Mucosa of descending colon (tissue), 3 donors: ENCODE results near the gene MAMLD1. TPM values are rescaled to one million over a fixed set of nuclear protein-coding genes. Genes with fewer than 3 reads are reported as not detected.
"Not testable (repeated sequence)": the region's sequence is repeated elsewhere in the genome, so short reads cannot be mapped to it uniquely, and the experiment has no call there.

ENCODE experiments used
- ATAC-seq: fragments of 200-7000 bp; cut with Tn5 transposase; one replicate; pipeline ENCODE4 v1.9.1; 2020; ENCODE audit warnings: mild to moderate bottlenecking, moderate library complexity
- DNase-seq, 3 donors: peaks; one replicate each; pipeline ENCODE4 v3.0.0-alpha.2; 2020
- H3K36me3 ChIP-seq: fragments of 200-600 bp; one replicate; pipeline ENCODE4 v1.8.0; 2021; ENCODE audit warnings: low read depth, mild to moderate bottlenecking
- H3K4me1 ChIP-seq: fragments of 200-600 bp; one replicate; pipeline ENCODE4 v1.8.0; 2021; ENCODE audit warnings: low read depth, mild to moderate bottlenecking
- H3K4me3 ChIP-seq: fragments of 200-600 bp; one replicate; pipeline ENCODE4 v1.8.0; 2021; ENCODE audit warnings: mild to moderate bottlenecking
- H3K9me3 ChIP-seq: fragments of 200-600 bp; one replicate; pipeline ENCODE4 v1.8.0; 2021; ENCODE audit warnings: mild to moderate bottlenecking
- intact Hi-C, 2 donors: fragments of 100-400 bp; cut with DNase I in 1 of 2; cut with micrococcal nuclease in 1 of 2; formaldehyde crosslinking; loops; one replicate each; pipeline versions ENCODE4 v1.11.0 to v1.11.1; 2022; cut with DNase I, micrococcal nuclease
- total RNA-seq, 3 donors: library from RNA; stranded (reverse); fragmentation: NEBNext Ultra II Directional in 2 of 3; extraction: Animal tissue kit (Norgen Biotek cat#: 25700) in 2 of 3; gene quantifications; one replicate each; pipeline versions ENCODE4 v1.2.1 to v1.2.4, GENCODE V29; 2021 to 2023
- TF ChIP-seq, protein P1 (sequence below): fragments of 200-600 bp; IDR thresholded peaks from one replicate; pipeline ENCODE4 v1.8.0; 2022; ENCODE audit warnings: antibody characterized with exemption, mild to moderate bottlenecking
- donor health status: DM: no; HTN: no; CAD: no; lungs with moderate emphysema.
- donor health status: DM: no; HTN: no; CAD: no.
- donor health status: DM: no; HTN: yes; CAD: no.

The MAMLD1 gene
- total RNA-seq, 3 donors from 2014 or later, result 0.69 to 4.5 (median 1.0) TPM

DNA sequence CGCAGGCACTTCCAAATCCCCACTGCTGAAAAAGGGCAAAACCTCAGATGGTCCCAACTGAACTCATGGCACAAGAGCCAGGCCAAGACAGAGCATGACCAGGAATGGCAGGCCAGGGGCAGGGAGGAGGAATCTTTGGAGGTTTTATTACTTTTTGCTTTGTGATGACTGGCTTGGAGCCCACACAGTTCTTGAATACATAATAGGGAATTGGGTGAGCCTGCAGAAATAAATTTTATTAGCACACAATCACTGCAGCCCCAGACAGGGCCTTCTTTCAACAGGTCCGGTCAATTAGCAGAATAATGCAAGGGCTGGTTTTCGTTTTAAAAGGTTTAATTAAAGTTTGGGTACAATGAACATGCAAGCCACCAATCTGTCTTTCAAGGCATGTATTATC, 23.4 kb upstream of the MAMLD1 start:
- DNase-seq (no peak), ATAC-seq (no peak)
- intact Hi-C loops, result no loop called here
- H3K4me3 ChIP-seq, result no peak overlapping the region
- no peaks in the 10 kb centered on the region for H3K36me3 ChIP-seq
- TF ChIP-seq, protein P1, sequence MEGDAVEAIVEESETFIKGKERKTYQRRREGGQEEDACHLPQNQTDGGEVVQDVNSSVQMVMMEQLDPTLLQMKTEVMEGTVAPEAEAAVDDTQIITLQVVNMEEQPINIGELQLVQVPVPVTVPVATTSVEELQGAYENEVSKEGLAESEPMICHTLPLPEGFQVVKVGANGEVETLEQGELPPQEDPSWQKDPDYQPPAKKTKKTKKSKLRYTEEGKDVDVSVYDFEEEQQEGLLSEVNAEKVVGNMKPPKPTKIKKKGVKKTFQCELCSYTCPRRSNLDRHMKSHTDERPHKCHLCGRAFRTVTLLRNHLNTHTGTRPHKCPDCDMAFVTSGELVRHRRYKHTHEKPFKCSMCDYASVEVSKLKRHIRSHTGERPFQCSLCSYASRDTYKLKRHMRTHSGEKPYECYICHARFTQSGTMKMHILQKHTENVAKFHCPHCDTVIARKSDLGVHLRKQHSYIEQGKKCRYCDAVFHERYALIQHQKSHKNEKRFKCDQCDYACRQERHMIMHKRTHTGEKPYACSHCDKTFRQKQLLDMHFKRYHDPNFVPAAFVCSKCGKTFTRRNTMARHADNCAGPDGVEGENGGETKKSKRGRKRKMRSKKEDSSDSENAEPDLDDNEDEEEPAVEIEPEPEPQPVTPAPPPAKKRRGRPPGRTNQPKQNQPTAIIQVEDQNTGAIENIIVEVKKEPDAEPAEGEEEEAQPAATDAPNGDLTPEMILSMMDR, result no peak
- no peaks in the 10 kb centered on the region for H3K9me3 ChIP-seq
- H3K4me1 ChIP-seq, result no peaks in the 10 kb centered on the region

DNA sequence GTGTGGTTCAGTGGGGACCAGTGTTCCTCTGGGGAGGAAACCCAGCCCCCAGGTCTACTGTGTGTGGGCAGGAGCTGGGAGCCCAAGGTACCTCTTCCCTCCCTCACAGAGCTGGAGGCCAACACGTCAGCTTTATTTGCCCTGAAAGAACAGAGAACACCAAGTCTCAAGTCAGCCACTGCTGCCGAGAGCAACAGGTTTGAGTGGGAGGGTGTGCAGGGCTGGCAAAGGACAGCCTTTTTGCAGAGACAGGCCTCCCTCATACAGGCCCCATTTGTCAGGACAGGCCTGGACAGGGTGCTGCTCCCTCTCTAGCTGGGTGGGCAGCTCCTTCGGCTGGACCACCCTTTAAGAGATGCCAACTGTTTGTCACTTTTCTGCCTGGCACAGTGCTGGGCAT, 22.8 kb upstream of the MAMLD1 start:
- DNase-seq, H3K36me3 ChIP-seq, intact Hi-C loops, H3K9me3 ChIP-seq, H3K4me3 ChIP-seq, ATAC-seq, H3K4me1 ChIP-seq: not testable (repeated sequence)

DNA sequence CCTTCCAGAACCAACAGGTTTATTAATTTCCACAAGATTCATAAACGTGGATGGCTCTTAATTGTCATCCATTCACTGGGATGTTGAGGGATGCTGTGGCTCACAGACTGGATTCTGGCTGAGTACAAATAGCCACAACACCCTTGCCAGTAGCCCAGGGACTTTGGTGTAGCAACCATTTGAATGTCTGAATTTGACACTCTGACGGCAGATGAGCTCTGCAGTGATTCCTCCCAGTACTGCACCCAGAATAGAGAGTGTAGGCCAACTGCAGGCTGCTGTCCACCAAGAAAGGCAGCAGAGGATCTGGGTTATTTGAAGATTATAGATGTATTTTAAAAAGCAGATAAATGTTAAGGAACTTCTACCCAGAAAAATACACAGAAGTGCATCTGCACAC, 15.6 kb upstream of the MAMLD1 start:
- Histone ChIP-seq H3K9me3 (no peaks in the 10 kb centered on the region), H3K4me3 (no peak overlapping the region), H3K4me1 (no peaks in the 10 kb centered on the region), H3K36me3 (no peaks in the 10 kb centered on the region)
- DNase-seq (no peak), ATAC-seq (no peak)
- TF ChIP-seq, protein P1, result no peak
- intact Hi-C loops, result no loop called here

DNA sequence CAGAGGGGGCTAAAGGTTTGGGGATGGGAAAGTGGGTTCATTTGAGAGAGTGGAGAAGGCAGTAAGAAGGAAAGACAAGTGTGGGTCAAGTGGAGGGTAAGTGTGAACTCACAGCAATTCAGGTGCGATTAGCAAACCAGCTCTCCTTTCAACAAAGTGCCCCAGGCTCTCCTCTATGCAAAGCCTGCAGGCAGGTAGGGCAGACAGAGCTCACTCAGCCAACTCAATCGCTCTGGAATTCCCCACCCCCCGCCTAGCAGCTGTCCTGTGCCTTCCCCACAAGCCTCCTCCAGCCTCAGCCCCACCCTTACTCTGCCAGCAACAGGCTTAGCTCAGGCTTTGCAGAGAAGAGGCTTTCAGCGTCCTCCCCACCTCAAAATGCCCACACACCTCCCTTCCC, 14.8 kb upstream of the MAMLD1 start:
- ATAC-seq (no peak), DNase-seq (peak in 1 of 3 donors; percentile 4)
- H3K9me3 ChIP-seq, result no peaks in the 10 kb centered on the region
- no peak overlapping the region for H3K4me3 ChIP-seq
- no peaks in the 10 kb centered on the region for H3K36me3 ChIP-seq
- H3K4me1 ChIP-seq, result no peaks in the 10 kb centered on the region
- intact Hi-C loops, result no loop called here
- TF ChIP-seq, protein P1, result no peak

DNA sequence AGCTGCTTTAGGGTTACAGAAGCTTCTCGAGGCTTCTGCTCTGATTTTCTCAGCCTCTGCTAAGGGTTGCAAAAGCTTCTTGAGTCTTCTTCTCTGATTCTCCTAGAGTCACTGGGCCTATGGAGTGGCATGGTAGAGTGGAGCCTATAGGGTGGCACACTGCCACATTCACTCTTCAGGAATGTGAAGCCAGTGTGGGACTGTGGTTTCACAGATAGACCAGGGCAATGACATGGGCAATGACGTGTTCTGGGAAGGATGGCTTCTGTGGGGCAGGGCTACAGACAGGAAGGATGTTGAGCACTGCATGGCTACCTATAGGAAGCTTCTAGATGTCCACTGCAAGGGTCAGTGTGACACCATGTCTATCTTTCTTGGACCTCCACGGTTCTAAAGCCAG, 11.0 kb upstream of the MAMLD1 start:
- DNase-seq, result no peak
- no peaks in the 10 kb centered on the region for H3K9me3 ChIP-seq
- intact Hi-C loops, result no loop called here
- no peaks in the 10 kb centered on the region for H3K36me3 ChIP-seq
- TF ChIP-seq, protein P1, result no peak
- no peaks in the 10 kb centered on the region for H3K4me1 ChIP-seq
- H3K4me3 ChIP-seq, result no peak overlapping the region
- ATAC-seq, result no peak

DNA sequence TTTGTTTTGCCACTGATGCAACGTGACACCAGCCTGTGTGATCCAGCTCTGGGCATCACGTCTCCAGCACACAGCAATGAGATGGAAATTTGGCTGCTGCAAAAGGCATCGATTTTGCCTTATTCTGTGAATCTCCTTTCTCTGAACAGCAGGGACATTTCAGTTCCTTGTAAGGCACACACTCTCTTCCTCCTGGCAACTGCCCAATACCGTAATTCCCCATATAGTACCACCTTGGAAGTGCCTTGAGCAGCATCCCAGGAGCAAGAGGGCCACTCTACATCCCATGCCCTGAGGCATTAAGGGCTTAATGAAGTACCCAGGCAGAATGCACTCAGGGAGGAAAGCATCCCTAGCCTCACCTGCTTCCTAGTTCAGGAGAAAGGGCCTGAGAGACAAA, 10.5 kb upstream of the MAMLD1 start:
- no peaks in the 10 kb centered on the region for H3K36me3 ChIP-seq
- ATAC-seq (no peak), DNase-seq (peak in 1 of 3 donors; percentile 55)
- H3K4me3 ChIP-seq, result no peak overlapping the region
- no peaks in the 10 kb centered on the region for H3K4me1 ChIP-seq
- H3K9me3 ChIP-seq, result no peaks in the 10 kb centered on the region
- intact Hi-C loops, result no loop called here
- TF ChIP-seq, protein P1, result no peak
